Measurements from ENCODE around the gene PNPLA2.

DNA sequence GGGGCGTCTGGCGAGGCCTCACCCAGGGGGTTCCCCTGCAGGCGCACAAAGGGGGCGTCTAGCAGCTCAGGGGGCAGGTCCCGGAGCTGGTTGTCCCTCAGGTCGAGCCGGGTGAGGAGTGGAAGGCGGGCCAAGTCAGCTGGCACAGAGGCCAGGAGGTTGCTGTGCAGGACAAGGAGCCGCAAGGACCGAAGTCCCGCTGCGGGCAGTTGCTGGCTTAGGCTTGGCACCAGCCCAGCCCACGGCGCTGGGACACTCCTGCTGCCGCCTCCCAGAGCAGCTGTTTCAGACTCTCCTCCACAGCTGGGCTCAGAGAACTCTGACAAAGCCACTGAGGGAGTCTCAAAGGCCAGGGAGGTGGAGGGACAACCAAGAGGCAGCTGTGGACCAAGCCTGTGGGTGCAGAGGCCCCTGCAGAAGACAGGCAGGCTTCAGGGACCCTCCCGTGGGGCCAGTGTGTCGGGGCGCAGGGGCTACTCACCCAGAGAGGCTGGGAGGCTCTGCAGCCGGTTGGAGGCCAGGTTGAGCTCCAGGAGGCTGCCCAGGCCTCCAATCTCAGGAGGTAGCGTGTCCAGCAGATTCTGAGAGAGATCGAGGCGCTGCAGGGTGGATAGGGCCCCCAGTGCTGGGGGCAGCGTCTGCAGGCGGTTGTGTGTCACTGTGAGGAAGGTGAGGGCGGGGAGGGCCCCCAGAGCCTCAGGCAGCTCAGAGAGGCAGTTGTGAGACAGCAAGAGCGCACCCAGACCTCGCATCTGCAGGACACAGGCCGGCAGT is 15.8 kb upstream of the PNPLA2 start:
- TF ChIP-seq EZH2 (IDR thresholded peaks at IDR 0.05; ENCODE audit: borderline replicate concordance, control insufficient read depth, low read depth, low read length): no peak
- no peak for TF ChIP-seq TAF1 (IDR thresholded peaks at IDR 0.05; ENCODE audit: borderline replicate concordance, low read depth, low read length)
- no peak for TF ChIP-seq CHD4 (IDR thresholded peaks at IDR 0.05)
- TF ChIP-seq, protein P1, sequence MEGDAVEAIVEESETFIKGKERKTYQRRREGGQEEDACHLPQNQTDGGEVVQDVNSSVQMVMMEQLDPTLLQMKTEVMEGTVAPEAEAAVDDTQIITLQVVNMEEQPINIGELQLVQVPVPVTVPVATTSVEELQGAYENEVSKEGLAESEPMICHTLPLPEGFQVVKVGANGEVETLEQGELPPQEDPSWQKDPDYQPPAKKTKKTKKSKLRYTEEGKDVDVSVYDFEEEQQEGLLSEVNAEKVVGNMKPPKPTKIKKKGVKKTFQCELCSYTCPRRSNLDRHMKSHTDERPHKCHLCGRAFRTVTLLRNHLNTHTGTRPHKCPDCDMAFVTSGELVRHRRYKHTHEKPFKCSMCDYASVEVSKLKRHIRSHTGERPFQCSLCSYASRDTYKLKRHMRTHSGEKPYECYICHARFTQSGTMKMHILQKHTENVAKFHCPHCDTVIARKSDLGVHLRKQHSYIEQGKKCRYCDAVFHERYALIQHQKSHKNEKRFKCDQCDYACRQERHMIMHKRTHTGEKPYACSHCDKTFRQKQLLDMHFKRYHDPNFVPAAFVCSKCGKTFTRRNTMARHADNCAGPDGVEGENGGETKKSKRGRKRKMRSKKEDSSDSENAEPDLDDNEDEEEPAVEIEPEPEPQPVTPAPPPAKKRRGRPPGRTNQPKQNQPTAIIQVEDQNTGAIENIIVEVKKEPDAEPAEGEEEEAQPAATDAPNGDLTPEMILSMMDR (IDR thresholded peaks at IDR 0.05 in 2 of 3, conservative IDR thresholded peaks at IDR 0.05 in 1 of 3; ENCODE audit: control insufficient read depth in 2 of 3, extremely low read depth in 1 of 3, insufficient read depth in 1 of 3, low read depth in 3 of 3, low read length in 3 of 3): no peak
- TF ChIP-seq EP300 (IDR thresholded peaks at IDR 0.05; ENCODE audit: borderline replicate concordance in 1 of 2, control insufficient read depth in 1 of 2, low read depth in 2 of 2, low read length in 2 of 2): no peak
- no peak for TF ChIP-seq POLR2AphosphoS2 (IDR thresholded peaks at IDR 0.05; ENCODE audit: low read depth, low read length)
- TF ChIP-seq, protein P2, sequence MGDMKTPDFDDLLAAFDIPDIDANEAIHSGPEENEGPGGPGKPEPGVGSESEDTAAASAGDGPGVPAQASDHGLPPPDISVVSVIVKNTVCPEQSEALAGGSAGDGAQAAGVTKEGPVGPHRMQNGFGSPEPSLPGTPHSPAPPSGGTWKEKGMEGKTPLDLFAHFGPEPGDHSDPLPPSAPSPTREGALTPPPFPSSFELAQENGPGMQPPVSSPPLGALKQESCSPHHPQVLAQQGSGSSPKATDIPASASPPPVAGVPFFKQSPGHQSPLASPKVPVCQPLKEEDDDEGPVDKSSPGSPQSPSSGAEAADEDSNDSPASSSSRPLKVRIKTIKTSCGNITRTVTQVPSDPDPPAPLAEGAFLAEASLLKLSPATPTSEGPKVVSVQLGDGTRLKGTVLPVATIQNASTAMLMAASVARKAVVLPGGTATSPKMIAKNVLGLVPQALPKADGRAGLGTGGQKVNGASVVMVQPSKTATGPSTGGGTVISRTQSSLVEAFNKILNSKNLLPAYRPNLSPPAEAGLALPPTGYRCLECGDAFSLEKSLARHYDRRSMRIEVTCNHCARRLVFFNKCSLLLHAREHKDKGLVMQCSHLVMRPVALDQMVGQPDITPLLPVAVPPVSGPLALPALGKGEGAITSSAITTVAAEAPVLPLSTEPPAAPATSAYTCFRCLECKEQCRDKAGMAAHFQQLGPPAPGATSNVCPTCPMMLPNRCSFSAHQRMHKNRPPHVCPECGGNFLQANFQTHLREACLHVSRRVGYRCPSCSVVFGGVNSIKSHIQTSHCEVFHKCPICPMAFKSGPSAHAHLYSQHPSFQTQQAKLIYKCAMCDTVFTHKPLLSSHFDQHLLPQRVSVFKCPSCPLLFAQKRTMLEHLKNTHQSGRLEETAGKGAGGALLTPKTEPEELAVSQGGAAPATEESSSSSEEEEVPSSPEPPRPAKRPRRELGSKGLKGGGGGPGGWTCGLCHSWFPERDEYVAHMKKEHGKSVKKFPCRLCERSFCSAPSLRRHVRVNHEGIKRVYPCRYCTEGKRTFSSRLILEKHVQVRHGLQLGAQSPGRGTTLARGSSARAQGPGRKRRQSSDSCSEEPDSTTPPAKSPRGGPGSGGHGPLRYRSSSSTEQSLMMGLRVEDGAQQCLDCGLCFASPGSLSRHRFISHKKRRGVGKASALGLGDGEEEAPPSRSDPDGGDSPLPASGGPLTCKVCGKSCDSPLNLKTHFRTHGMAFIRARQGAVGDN (IDR thresholded peaks at IDR 0.05): no peak
- no peak for TF ChIP-seq ZNF24 (IDR thresholded peaks at IDR 0.05)
- TF ChIP-seq POLR2AphosphoS5 (IDR thresholded peaks at IDR 0.05; ENCODE audit: low read length): no peak
- no peak for TF ChIP-seq NFYB (IDR thresholded peaks at IDR 0.05; ENCODE audit: insufficient read depth, low read depth, low read length)
- no peak for TF ChIP-seq GABPA (IDR thresholded peaks at IDR 0.05; ENCODE audit: low read depth)
- TF ChIP-seq MXI1 (IDR thresholded peaks at IDR 0.05; ENCODE audit: low read depth, low read length): no peak
- TF ChIP-seq USF2 (IDR thresholded peaks at IDR 0.05; ENCODE audit: borderline replicate concordance, low read depth, low read length): no peak

Measured in GM12878 (cell line).